H9 (cell line): Measurements from ENCODE around the gene TMEM181. TPM values are rescaled to one million over a fixed set of nuclear protein-coding genes. Genes with fewer than 3 reads are reported as not detected.

ENCODE experiments used
- DNase-seq: peaks from one replicate; pipeline ENCODE4 v3.0.0-alpha.2; 2017
- H2AFZ ChIP-seq: one replicate; pipeline ENCODE4 v1.6.1; 2013; ENCODE audit warnings: mild to moderate bottlenecking, low read length, control low read depth, moderate library complexity
- H2AK5ac ChIP-seq: 2 replicates; pipeline ENCODE4 v1.6.1; 2013; ENCODE audit warnings: low read length, control low read depth, mixed read lengths; ENCODE audit not compliant: insufficient read length
- H2BK120ac ChIP-seq: one replicate; pipeline ENCODE4 v1.6.1; 2013; ENCODE audit warnings: low read depth, mild to moderate bottlenecking, low read length, control low read depth, inconsistent platforms; ENCODE audit not compliant: poor library complexity, severe bottlenecking
- H2BK12ac ChIP-seq: 2 replicates; pipeline ENCODE4 v1.6.1; 2013; ENCODE audit warnings: low read length, control low read depth, mixed read lengths, low read depth; ENCODE audit not compliant: insufficient read length
- H2BK15ac ChIP-seq: 2 replicates; pipeline ENCODE4 v1.6.1; 2013; ENCODE audit warnings: low read depth, low read length, control low read depth
- H2BK20ac ChIP-seq: one replicate; pipeline ENCODE4 v1.6.1; 2013; ENCODE audit warnings: low read depth, mild to moderate bottlenecking, low read length, control low read depth, inconsistent platforms; ENCODE audit not compliant: poor library complexity, severe bottlenecking
- H2BK5ac ChIP-seq: 2 replicates; pipeline ENCODE4 v1.6.1; 2013; ENCODE audit warnings: low read length, control low read depth, mixed read lengths; ENCODE audit not compliant: insufficient read length
- H3K14ac ChIP-seq: 2 replicates; pipeline ENCODE4 v1.6.1; 2013; ENCODE audit warnings: low read length, control low read depth; ENCODE audit not compliant: insufficient read depth
- H3K18ac ChIP-seq: 2 replicates; pipeline ENCODE4 v1.6.1; 2013; ENCODE audit warnings: low read depth, mild to moderate bottlenecking, mixed read lengths, low read length, control low read depth; ENCODE audit not compliant: insufficient read length
- H3K23ac ChIP-seq: 2 replicates; pipeline ENCODE4 v1.6.1; 2013; ENCODE audit warnings: low read length, control low read depth, mixed read lengths, low read depth; ENCODE audit not compliant: insufficient read length
- H3K23me2 ChIP-seq: 2 replicates; pipeline ENCODE4 v1.6.1; 2013; ENCODE audit warnings: low read depth, mild to moderate bottlenecking, mixed read lengths, low read length, control low read depth; ENCODE audit not compliant: insufficient read length, poor library complexity, severe bottlenecking
- H3K27ac ChIP-seq: 2 replicates; pipeline ENCODE4 v1.5.1; 2013; ENCODE audit warnings: low read length, control low read depth, mixed read lengths, low read depth; ENCODE audit not compliant: insufficient read length
- H3K27me3 ChIP-seq: 2 replicates; pipeline ENCODE4 v1.6.1; 2013; ENCODE audit warnings: low read length, control low read depth, inconsistent platforms; ENCODE audit not compliant: insufficient read depth
- H3K4ac ChIP-seq: 2 replicates; pipeline ENCODE4 v1.6.1; 2013; ENCODE audit warnings: low read depth, mild to moderate bottlenecking, control low read depth, inconsistent platforms, low read length, moderate library complexity
- H3K4me1 ChIP-seq: 2 replicates; pipeline ENCODE4 v1.6.1; 2013; ENCODE audit warnings: low read length, control low read depth, inconsistent platforms; ENCODE audit not compliant: insufficient read depth
- H3K4me2 ChIP-seq: 2 replicates; pipeline ENCODE4 v1.6.1; 2013; ENCODE audit warnings: low read length, control low read depth, mixed read lengths; ENCODE audit not compliant: insufficient read length, insufficient read depth
- H3K56ac ChIP-seq: 2 replicates; pipeline ENCODE4 v1.6.1; 2013; ENCODE audit warnings: low read depth, mild to moderate bottlenecking, mixed read lengths, low read length, control low read depth; ENCODE audit not compliant: insufficient read length
- H3K79me1 ChIP-seq: 2 replicates; pipeline ENCODE4 v1.6.1; 2013; ENCODE audit warnings: low read depth, mild to moderate bottlenecking, moderate library complexity, low read length, control low read depth, inconsistent platforms; ENCODE audit not compliant: insufficient read depth, poor library complexity, severe bottlenecking
- H3K79me2 ChIP-seq: 2 replicates; pipeline ENCODE4 v1.6.1; 2013; ENCODE audit warnings: low read length, control low read depth, inconsistent platforms; ENCODE audit not compliant: insufficient read depth
- H3K9ac ChIP-seq: 2 replicates; pipeline ENCODE4 v1.6.1; 2013; ENCODE audit warnings: low read length, control low read depth, mixed read lengths; ENCODE audit not compliant: insufficient read length; ENCODE audit errors: extremely low read depth
- H3K9me3 ChIP-seq: one replicate; pipeline ENCODE4 v1.6.1; 2013; ENCODE audit warnings: low read depth, low read length, inconsistent platforms; ENCODE audit not compliant: control insufficient read depth
- H3T11ph ChIP-seq: one replicate; pipeline ENCODE4 v1.6.1; 2013; ENCODE audit warnings: mild to moderate bottlenecking, low read length, control low read depth, inconsistent platforms
- H4K20me1 ChIP-seq: one replicate; pipeline ENCODE4 v1.6.1; 2013; ENCODE audit not compliant: control insufficient read depth, insufficient read length, insufficient read depth
- H4K5ac ChIP-seq: 2 replicates; pipeline ENCODE4 v1.6.1; 2013; ENCODE audit warnings: low read depth, mild to moderate bottlenecking, mixed read lengths, low read length, control low read depth; ENCODE audit not compliant: insufficient read length
- H4K8ac ChIP-seq: replicated peaks from 2 replicates; pipeline ENCODE4 v1.6.1; 2013; ENCODE audit warnings: low read length, control low read depth, mixed read lengths, low read depth; ENCODE audit not compliant: insufficient read length
- H4K91ac ChIP-seq: 2 replicates; pipeline ENCODE4 v1.6.1; 2013; ENCODE audit warnings: low read depth, mild to moderate bottlenecking, moderate library complexity, mixed read lengths, low read length, control low read depth; ENCODE audit not compliant: insufficient read length
- H3K27ac Mint-ChIP-seq, 3 experiments: 2 replicates in 2 of 3; 3 replicates in 1 of 3; pipeline ENCODE4 v1.8.0; 2020 to 2021; ENCODE audit warnings: mixed read lengths in 3 of 3, mild to moderate bottlenecking in 1 of 3, moderate library complexity in 1 of 3
- H3K27me3 Mint-ChIP-seq: 2 replicates; pipeline ENCODE4 v1.8.0; 2021; ENCODE audit warnings: low read depth, mild to moderate bottlenecking, moderate library complexity, mixed read lengths
- H3K36me3 Mint-ChIP-seq, 3 experiments: 2 replicates in 2 of 3; 3 replicates in 1 of 3; pipeline ENCODE4 v1.8.0; 2020 to 2021; ENCODE audit warnings: low read depth in 3 of 3, mixed read lengths in 3 of 3; ENCODE audit not compliant: insufficient read depth in 1 of 3
- H3K4me1 Mint-ChIP-seq, 2 experiments: 2 replicates each; pipeline ENCODE4 v1.8.0; 2020; ENCODE audit warnings: mixed read lengths in 2 of 2
- H3K4me3 Mint-ChIP-seq, 2 experiments: 2 replicates in 1 of 2; 3 replicates in 1 of 2; pipeline ENCODE4 v1.8.0; 2020 to 2021; ENCODE audit warnings: mild to moderate bottlenecking in 2 of 2, mixed read lengths in 2 of 2, moderate library complexity in 1 of 2
- H3K9me3 Mint-ChIP-seq, 2 experiments: 2 replicates in 1 of 2; 3 replicates in 1 of 2; pipeline ENCODE4 v1.8.0; 2020; ENCODE audit warnings: mild to moderate bottlenecking in 2 of 2, mixed read lengths in 2 of 2, moderate library complexity in 1 of 2
- CTCF ChIP-seq: fragments of 200-600 bp; sonication (generic); conservative IDR thresholded peaks from 3 replicates; pipeline ENCODE4 v1.8.0; 2021; ENCODE audit warnings: antibody characterized with exemption, mild to moderate bottlenecking
- WGBS: extraction: QIAGEN DNeasy Blood & Tissue Kit; methylation state at CpG from one replicate; pipeline ENCODE4 v1.1.7; 2013; ENCODE audit warnings: missing lambda C conversion rate, low lambda C conversion rate, mixed read lengths; ENCODE audit not compliant: insufficient read length; ENCODE audit errors: extremely low coverage; 5-methylcytosine and 5-hydroxymethylcytosine counted together
- total RNA-seq: library from RNA; stranded (reverse); gene quantifications from 2 replicates; pipeline ENCODE4 v1.2.1, GENCODE V29; 2021

Gene TMEM181
- total RNA-seq, 1 experiment from 2014 or later, result 24.4 TPM

- Histone ChIP-seq H4K20me1 (no peaks in the 10 kb centered on the region), H3K9ac (no peak overlapping the region), H3K9me3 (no peaks in the 10 kb centered on the region), H3K27me3 (no peaks in the 10 kb centered on the region), H2AK5ac (no peak overlapping the region), H2BK5ac (no peak overlapping the region), H3K79me2 (no peaks in the 10 kb centered on the region), H3K23me2 (no peaks in the 10 kb centered on the region), H3K56ac (no peak overlapping the region), H3T11ph (no peak overlapping the region), H3K14ac (no peak overlapping the region), H3K4me2 (no peak overlapping the region), H2BK12ac (no peak overlapping the region), H3K4me1 (no peaks in the 10 kb centered on the region), H4K8ac (no peak overlapping the region), H3K79me1 (no peaks in the 10 kb centered on the region), H3K4ac (no peak overlapping the region), H2AFZ (no peak overlapping the region), H2BK15ac (no peak overlapping the region), H4K5ac (no peak overlapping the region), H4K91ac (no peak overlapping the region), H3K18ac (no peak overlapping the region), H3K23ac (no peak overlapping the region), H3K27ac (no peak overlapping the region), H2BK20ac (no peak overlapping the region), H2BK120ac (no peak overlapping the region)
- TF ChIP-seq CTCF, result no peak
- no CpG with 5 or more reads among the region's 5 CpGs for WGBS
- Mint-ChIP-seq H3K36me3 (no peaks in the 10 kb centered on the region; a peak in 1 of 7 replicates), H3K9me3 (no peaks in the 10 kb centered on the region), H3K27ac (no peak overlapping the region), H3K27me3 (no peaks in the 10 kb centered on the region; the same call in 1 of the 2 replicates), H3K4me3 (peak overlapping the region in 1 of 2 experiments; percentile 53; a peak in 1 of 5 replicates), H3K4me1 (peaks cover 13 to 15% of the 10 kb centered on the region in 2 experiments)
- DNase-seq, result no peak
These were observed 42.3 kb upstream of the TMEM181 start for GRCh38 chr6:158517581-158517980.
